Fibroblast of lung (primary cell): ENCODE results near the gene APOB.

Source experiments
- CTCF ChIP-seq, 2 donors: IDR thresholded peaks in 1 of 2; conservative IDR thresholded peaks in 1 of 2; 1 replicate in 1 of 2; 2 replicates in 1 of 2; pipeline ENCODE4 v1.5.1; 2011 to 2012; ENCODE audit warnings: low read length in 2 of 2, control low read depth in 1 of 2, inconsistent platforms in 1 of 2, low read depth in 1 of 2, mild to moderate bottlenecking in 1 of 2
- EZH2 ChIP-seq: IDR thresholded peaks from 2 replicates; pipeline ENCODE4 v1.5.1; 2012; ENCODE audit warnings: low read length, control low read depth, mild to moderate bottlenecking; ENCODE audit errors: missing control alignments

GRCh38 chr2:21019678-21020021 is 24.2 kb downstream of the APOB start:
- no peak for TF ChIP-seq CTCF (conservative IDR thresholded peaks at IDR 0.05 in 1 of 2, IDR thresholded peaks at IDR 0.05 in 1 of 2; ENCODE audit: low read depth in 1 of 2, low read length in 2 of 2)
- no peak for TF ChIP-seq EZH2
